Measurements from ENCODE around the gene TCERG1L. TPM values are rescaled to one million over a fixed set of nuclear protein-coding genes. Genes with fewer than 3 reads are reported as not detected.

The TCERG1L gene, protein sequence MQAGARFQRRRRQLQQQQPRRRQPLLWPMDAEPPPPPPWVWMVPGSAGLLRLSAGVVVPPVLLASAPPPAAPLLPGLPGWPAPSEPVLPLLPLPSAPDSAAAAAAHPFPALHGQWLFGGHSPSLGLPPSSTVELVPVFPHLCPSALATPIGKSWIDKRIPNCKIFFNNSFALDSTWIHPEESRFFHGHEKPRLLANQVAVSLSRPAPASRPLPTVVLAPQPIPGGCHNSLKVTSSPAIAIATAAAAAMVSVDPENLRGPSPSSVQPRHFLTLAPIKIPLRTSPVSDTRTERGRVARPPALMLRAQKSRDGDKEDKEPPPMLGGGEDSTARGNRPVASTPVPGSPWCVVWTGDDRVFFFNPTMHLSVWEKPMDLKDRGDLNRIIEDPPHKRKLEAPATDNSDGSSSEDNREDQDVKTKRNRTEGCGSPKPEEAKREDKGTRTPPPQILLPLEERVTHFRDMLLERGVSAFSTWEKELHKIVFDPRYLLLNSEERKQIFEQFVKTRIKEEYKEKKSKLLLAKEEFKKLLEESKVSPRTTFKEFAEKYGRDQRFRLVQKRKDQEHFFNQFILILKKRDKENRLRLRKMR
- total RNA-seq (under 1 TPM in 1 of 2 donors, not detected in 1; 0.09 TPM), polyA plus RNA-seq (under 1 TPM; 0.02 to 0.08 TPM)
- long read RNA-seq, donor 1: 0 reads
- long read RNA-seq, donor 2: 0 reads
- long read RNA-seq, donor 3: 0 reads
- long read RNA-seq, donor 4: 0 reads
- long read RNA-seq, donor 5: 0 reads

GRCh38 chr10:131311661-131312477 is at the start of gene TCERG1L:
Gene TCERG1L, minus strand, starts transcription at chr10:131311721. Its CDS starts 86 bp downstream, at chr10:131311635.
- DNase-seq (peak; percentile 8 to 20 (median 19)), ATAC-seq (ENCODE audit: insufficient read depth, low FRiP score) (no peak)
- H3K9me3 ChIP-seq (ENCODE audit: control insufficient read depth in 4 of 4, insufficient read depth in 3 of 4, low read length in 3 of 4): peaks cover 0 to 3% (median 0%) of the 10 kb centered on the region in 4 donors
- no peaks in the 10 kb centered on the region for H3K36me3 ChIP-seq (ENCODE audit: control insufficient read depth in 4 of 4, insufficient read depth in 4 of 4, low read length in 4 of 4)
- H3K27me3 ChIP-seq (ENCODE audit: control insufficient read depth in 3 of 3, insufficient read depth in 3 of 3, low read length in 2 of 3): peaks cover 27 to 47% (median 46%) of the 10 kb centered on the region in 3 donors
- no peak within 1 kb of the TSS for H3K9ac ChIP-seq (ENCODE audit: insufficient read depth in 1 of 2, low read length in 2 of 2)
- peaks cover 0 to 11% (median 0%) of the 10 kb centered on the region in 5 donors for H3K4me1 ChIP-seq (ENCODE audit: control insufficient read depth in 5 of 5, insufficient read depth in 5 of 5, low read length in 5 of 5)
- 1 to 3% methylated on average over 28 to 104 of the region's 104 CpGs for WGBS, 2 donors
- TF ChIP-seq, protein P1, sequence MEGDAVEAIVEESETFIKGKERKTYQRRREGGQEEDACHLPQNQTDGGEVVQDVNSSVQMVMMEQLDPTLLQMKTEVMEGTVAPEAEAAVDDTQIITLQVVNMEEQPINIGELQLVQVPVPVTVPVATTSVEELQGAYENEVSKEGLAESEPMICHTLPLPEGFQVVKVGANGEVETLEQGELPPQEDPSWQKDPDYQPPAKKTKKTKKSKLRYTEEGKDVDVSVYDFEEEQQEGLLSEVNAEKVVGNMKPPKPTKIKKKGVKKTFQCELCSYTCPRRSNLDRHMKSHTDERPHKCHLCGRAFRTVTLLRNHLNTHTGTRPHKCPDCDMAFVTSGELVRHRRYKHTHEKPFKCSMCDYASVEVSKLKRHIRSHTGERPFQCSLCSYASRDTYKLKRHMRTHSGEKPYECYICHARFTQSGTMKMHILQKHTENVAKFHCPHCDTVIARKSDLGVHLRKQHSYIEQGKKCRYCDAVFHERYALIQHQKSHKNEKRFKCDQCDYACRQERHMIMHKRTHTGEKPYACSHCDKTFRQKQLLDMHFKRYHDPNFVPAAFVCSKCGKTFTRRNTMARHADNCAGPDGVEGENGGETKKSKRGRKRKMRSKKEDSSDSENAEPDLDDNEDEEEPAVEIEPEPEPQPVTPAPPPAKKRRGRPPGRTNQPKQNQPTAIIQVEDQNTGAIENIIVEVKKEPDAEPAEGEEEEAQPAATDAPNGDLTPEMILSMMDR (IDR thresholded peaks at IDR 0.05; ENCODE audit: control extremely low read depth, extremely low read depth): no peak
- H3K27ac ChIP-seq (ENCODE audit: low read depth in 1 of 2, low read length in 1 of 2): no peak within 1 kb of the TSS
- H3K4me3 ChIP-seq: no peak within 1 kb of the TSS

DNA sequence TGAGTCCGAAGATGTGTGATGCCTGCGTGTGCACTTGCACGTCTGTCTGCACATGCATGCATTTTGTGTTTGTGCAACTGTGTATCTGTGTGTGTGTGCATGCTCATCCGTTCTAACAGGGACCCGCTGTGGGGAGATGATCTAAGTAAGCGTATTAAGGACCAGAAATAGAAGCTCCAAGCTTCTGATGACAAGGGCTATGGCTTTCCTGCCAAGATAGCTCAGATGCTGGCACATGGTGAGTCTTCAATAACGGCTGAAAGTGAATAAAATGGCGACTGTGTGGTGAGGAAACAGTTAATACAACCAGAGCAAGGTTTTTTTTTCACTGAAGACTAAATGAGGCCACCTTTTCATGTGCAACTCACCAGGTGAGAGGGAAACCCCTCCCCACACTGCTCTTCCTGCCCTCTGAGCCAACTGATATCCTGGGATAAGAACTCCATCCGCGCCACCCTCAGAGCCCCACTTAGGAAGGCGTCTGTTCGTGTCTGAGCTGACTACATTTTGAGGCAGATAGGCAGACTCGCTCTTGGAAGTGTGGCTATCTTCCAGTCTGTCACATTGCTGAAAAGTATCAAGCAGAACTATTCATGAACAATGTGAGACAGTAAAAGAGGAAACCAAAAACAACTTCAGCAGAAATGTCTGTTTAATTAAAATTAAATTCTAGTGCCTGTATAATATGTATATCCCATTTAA is 47.4 kb upstream of the TCERG1L start:
- H3K36me3 ChIP-seq (ENCODE audit: control insufficient read depth in 4 of 4, insufficient read depth in 4 of 4, low read length in 4 of 4): no peaks in the 10 kb centered on the region
- ATAC-seq (ENCODE audit: insufficient read depth, low FRiP score) (no peak), DNase-seq (no peak)
- H3K4me3 ChIP-seq: no peak overlapping the region
- H3K27ac ChIP-seq (ENCODE audit: low read depth in 1 of 2, low read length in 1 of 2): no peak overlapping the region
- TF ChIP-seq, protein P1 (IDR thresholded peaks at IDR 0.05; ENCODE audit: control extremely low read depth, extremely low read depth): no peak
- peaks cover 0 to 5% (median 3%) of the 10 kb centered on the region in 3 donors for H3K27me3 ChIP-seq (ENCODE audit: control insufficient read depth in 3 of 3, insufficient read depth in 3 of 3, low read length in 2 of 3)
- no peak overlapping the region for H3K9ac ChIP-seq (ENCODE audit: insufficient read depth in 1 of 2, low read length in 2 of 2)
- WGBS, 2 donors: 55 to 61% methylated on average over 13 of the region's 13 CpGs
- peaks cover 0 to 3% (median 0%) of the 10 kb centered on the region in 5 donors for H3K4me1 ChIP-seq (ENCODE audit: control insufficient read depth in 5 of 5, insufficient read depth in 5 of 5, low read length in 5 of 5)
- peaks cover 0 to 10% (median 0%) of the 10 kb centered on the region in 4 donors for H3K9me3 ChIP-seq (ENCODE audit: control insufficient read depth in 4 of 4, insufficient read depth in 3 of 4, low read length in 3 of 4)

GRCh38 chr10:131356442-131356841 is 44.9 kb upstream of the TCERG1L start:
- Histone ChIP-seq H3K27ac (ENCODE audit: low read depth in 1 of 2, low read length in 1 of 2) (no peak overlapping the region), H3K4me3 (no peak overlapping the region), H3K9me3 (ENCODE audit: control insufficient read depth in 4 of 4, insufficient read depth in 3 of 4, low read length in 3 of 4) (peaks cover 0 to 9% (median 0%) of the 10 kb centered on the region in 4 donors), H3K27me3 (ENCODE audit: control insufficient read depth in 3 of 3, insufficient read depth in 3 of 3, low read length in 2 of 3) (peaks cover 0 to 5% (median 3%) of the 10 kb centered on the region in 3 donors), H3K4me1 (ENCODE audit: control insufficient read depth in 5 of 5, insufficient read depth in 5 of 5, low read length in 5 of 5) (no peaks in the 10 kb centered on the region), H3K9ac (ENCODE audit: insufficient read depth in 1 of 2, low read length in 2 of 2) (no peak overlapping the region), H3K36me3 (ENCODE audit: control insufficient read depth in 4 of 4, insufficient read depth in 4 of 4, low read length in 4 of 4) (no peaks in the 10 kb centered on the region)
- 80 to 88% methylated on average over 7 of the region's 7 CpGs for WGBS, 2 donors
- ATAC-seq (ENCODE audit: insufficient read depth, low FRiP score) (no peak), DNase-seq (no peak)
- TF ChIP-seq, protein P1 (IDR thresholded peaks at IDR 0.05; ENCODE audit: control extremely low read depth, extremely low read depth): no peak

Data from lung (tissue), 16 donors.